ENCODE measurements around the gene ZNF570. TPM values are rescaled to one million over a fixed set of nuclear protein-coding genes. Genes with fewer than 3 reads are reported as not detected.

The ZNF570 gene
- total and polyA plus RNA-seq, 2 of the 8 experiments (the other 6 are each of a cell fraction or from before 2014, with no cell fraction given): 1.0 to 5.4 TPM

- Histone ChIP-seq H4K91ac (replicated peaks; ENCODE audit: insufficient read length, low read length) (no peak overlapping the region), H3K18ac (ENCODE audit: extremely low read depth, low read length) (no peak overlapping the region), H3K9ac (replicated peaks in 1 of 4; ENCODE audit: extremely low read depth in 1 of 4, low read depth in 3 of 4, low read length in 3 of 4) (no peak overlapping the region), H3K4ac (replicated peaks; ENCODE audit: insufficient read length, low read depth, low read length) (no peak overlapping the region), H3K4me1 (replicated peaks in 1 of 4; ENCODE audit: control insufficient read depth in 3 of 4, insufficient read depth in 4 of 4, low read length in 3 of 4) (peaks cover 0 to 5% (median under 1%) of the 10 kb centered on the region in 4 experiments; a peak in 1 of 7 replicates), H3K23ac (ENCODE audit: insufficient read length) (no peak overlapping the region), H2BK15ac (ENCODE audit: low read length) (no peak overlapping the region), H4K8ac (ENCODE audit: extremely low read depth, insufficient read depth, low read length) (no peak overlapping the region), H3K4me2 (ENCODE audit: insufficient read depth in 1 of 2, low read depth in 2 of 2, low read length in 2 of 2) (no peak overlapping the region), H2AK5ac (ENCODE audit: low read depth, low read length) (no peak overlapping the region), H3K4me3 (ENCODE audit: extremely low read depth in 1 of 4, insufficient read depth in 2 of 4, low read depth in 3 of 4, low read length in 4 of 4) (no peak overlapping the region), H3K56ac (replicated peaks; ENCODE audit: insufficient read length, low read depth, low read length) (no peak overlapping the region), H2BK120ac (replicated peaks; ENCODE audit: low read depth, low read length) (no peak overlapping the region), H2BK5ac (ENCODE audit: low read depth, low read length) (no peak overlapping the region), H2AFZ (ENCODE audit: low read length) (no peak overlapping the region), H3K9me3 (ENCODE audit: insufficient read depth in 2 of 2, low read depth in 1 of 2, low read length in 1 of 2) (peaks cover 4 to 14% of the 10 kb centered on the region in 2 experiments), H3K14ac (ENCODE audit: insufficient read length) (no peak overlapping the region), H2BK20ac (ENCODE audit: low read length) (no peak overlapping the region), H4K5ac (ENCODE audit: insufficient read length, low read depth, low read length) (no peak overlapping the region), H4K20me1 (replicated peaks in 1 of 2; ENCODE audit: control insufficient read depth in 1 of 2, insufficient read depth in 2 of 2, low read length in 2 of 2) (no peaks in the 10 kb centered on the region), H3K23me2 (ENCODE audit: low read depth, low read length) (peaks cover 4% of the 10 kb centered on the region), H3K27me3 (replicated peaks in 1 of 4; ENCODE audit: control insufficient read depth in 3 of 4, extremely low read depth in 1 of 4, insufficient read depth in 3 of 4, low read length in 3 of 4) (no peaks in the 10 kb centered on the region), H3K79me2 (ENCODE audit: control insufficient read depth in 1 of 2, insufficient read depth in 2 of 2, low read length in 2 of 2) (no peaks in the 10 kb centered on the region), H3K36me3 (ENCODE audit: control insufficient read depth in 2 of 4, insufficient read depth in 4 of 4, low read length in 3 of 4) (peaks cover 0 to 16% (median 6%) of the 10 kb centered on the region in 4 experiments; a peak in 5 of 8 replicates), H2BK12ac (ENCODE audit: low read depth, low read length) (no peak overlapping the region), H3K27ac (ENCODE audit: low read depth, low read length) (no peak overlapping the region), H3K79me1 (ENCODE audit: low read depth, low read length) (no peaks in the 10 kb centered on the region)
- DNase-seq (ENCODE audit: low read depth in 1 of 2, low spot score in 2 of 2): no peak
- POLR2A ChIA-PET (ENCODE audit: partially characterized antibody): no interaction called here
- WGBS, 2 experiments (ENCODE audit: extremely low coverage in 1 of 2, insufficient coverage in 1 of 2, insufficient read length in 1 of 2, insufficient replicate concordance in 2 of 2, low coverage in 1 of 2, low lambda C conversion rate in 2 of 2, missing lambda C conversion rate in 1 of 2): 87% methylated on average over 9 of the region's 9 CpGs; no CpG with 5 or more reads in 1 of the 2 experiments
- FAIRE-seq: no peak
- TF ChIP-seq RBBP5 (IDR thresholded peaks at IDR 0.05; ENCODE audit: borderline replicate concordance, low read depth, low read length): no peak
- TF ChIP-seq BCL11A (IDR thresholded peaks at IDR 0.05; ENCODE audit: low read depth in 2 of 2, low read length in 2 of 2): no peak
- TF ChIP-seq EGR1 (IDR thresholded peaks at IDR 0.05; ENCODE audit: borderline replicate concordance, low read depth, low read length): no peak
- no peak for TF ChIP-seq SP4 (IDR thresholded peaks at IDR 0.05; ENCODE audit: low read length)
- no peak for TF ChIP-seq SP2 (IDR thresholded peaks at IDR 0.05; ENCODE audit: low read length)
- TF ChIP-seq JUND (IDR thresholded peaks at IDR 0.05; ENCODE audit: low read length): no peak
- TF ChIP-seq SAP30 (IDR thresholded peaks at IDR 0.05; ENCODE audit: insufficient read depth, insufficient replicate concordance, low read length): no peak
- no peak for TF ChIP-seq TEAD4 (IDR thresholded peaks at IDR 0.05; ENCODE audit: low read depth, low read length)
- TF ChIP-seq JUN (IDR thresholded peaks at IDR 0.05; ENCODE audit: low read depth, low read length): no peak
- TF ChIP-seq GTF2F1 (IDR thresholded peaks at IDR 0.05; ENCODE audit: borderline replicate concordance, low read depth, low read length): no peak
- no peak for TF ChIP-seq TAF7 (optimal IDR thresholded peaks at IDR 0.05; ENCODE audit: borderline replicate concordance, low read depth, low read length)
- no peak for TF ChIP-seq RNF2 (IDR thresholded peaks at IDR 0.05; ENCODE audit: borderline replicate concordance, low read depth, low read length, missing control alignments, poor library complexity, severe bottlenecking)
- TF ChIP-seq MAFK (IDR thresholded peaks at IDR 0.05; ENCODE audit: low read depth, low read length): no peak
- CTCF ChIA-PET (ENCODE audit: partially characterized antibody): interaction anchor here (1.2 kb wide), 1 partner anchor 26 kb away, joined by 3 read pairs; no protein-coding TSS in a partner anchor
Observed at GRCh38 chr19:37472165-37472564, 3.0 kb downstream of the ZNF570 start.

All from H1 (cell line).